ENCODE data around the gene PRKCB.

GRCh38 chr16:24118126-24118821 is 282.5 kb downstream of the PRKCB start:
- TF ChIP-seq POLR2A (IDR thresholded peaks at IDR 0.05; ENCODE audit: low read depth, low read length) (no peak), POLR2AphosphoS5 (IDR thresholded peaks at IDR 0.05; ENCODE audit: low read depth, low read length) (no peak), TAF1 (IDR thresholded peaks at IDR 0.05; ENCODE audit: borderline replicate concordance, low read depth, low read length) (no peak)
